RWPE2 (cell line): ENCODE measurements around the gene TMEM87B.

Source experiments
- ATAC-seq: fragments of 200-7000 bp; cut with Tn5 transposase; 3 replicates; pipeline ENCODE4 v1.9.1; 2021; ENCODE audit warnings: low read depth
- DNase-seq: peaks from one replicate; pipeline ENCODE4 v3.0.0-alpha.2; 2020; ENCODE audit warnings: low spot score
- H3K27ac ChIP-seq: fragments of 450-650 bp; 2 replicates; pipeline ENCODE4 v1.5.1; 2017; ENCODE audit warnings: mild to moderate bottlenecking; ENCODE audit not compliant: poor library complexity, severe bottlenecking
- H3K27me3 ChIP-seq: fragments of 250-450 bp; sonication (Bioruptor Pico); 2 replicates; pipeline ENCODE4 v1.5.1; 2021; ENCODE audit warnings: mild to moderate bottlenecking, moderate library complexity; ENCODE audit not compliant: insufficient read depth, poor library complexity, severe bottlenecking
- H3K36me3 ChIP-seq: fragments of 250-450 bp; sonication (Bioruptor Pico); 2 replicates; pipeline ENCODE4 v1.5.1; 2020; ENCODE audit warnings: low read depth, mild to moderate bottlenecking, moderate library complexity
- H3K4me1 ChIP-seq: fragments of 250-450 bp; sonication (Bioruptor Pico); 2 replicates; pipeline ENCODE4 v1.5.1; 2021; ENCODE audit warnings: mild to moderate bottlenecking, moderate library complexity; ENCODE audit not compliant: insufficient read depth, poor library complexity, severe bottlenecking
- H3K4me3 ChIP-seq: fragments of 250-450 bp; sonication (Bioruptor Pico); 2 replicates; pipeline ENCODE4 v1.5.1; 2021; ENCODE audit warnings: mild to moderate bottlenecking, moderate library complexity; ENCODE audit not compliant: severe bottlenecking
- H3K9me3 ChIP-seq: fragments of 250-450 bp; sonication (Bioruptor Pico); 2 replicates; pipeline ENCODE4 v1.5.1; 2021; ENCODE audit warnings: mild to moderate bottlenecking, moderate library complexity; ENCODE audit not compliant: severe bottlenecking
- TF ChIP-seq, protein P1 (sequence below): fragments of 450-650 bp; IDR thresholded peaks from one replicate; pipeline ENCODE4 v1.5.1; 2017; ENCODE audit warnings: mild to moderate bottlenecking, moderate library complexity; ENCODE audit not compliant: poor library complexity, severe bottlenecking

Gene TMEM87B

DNA sequence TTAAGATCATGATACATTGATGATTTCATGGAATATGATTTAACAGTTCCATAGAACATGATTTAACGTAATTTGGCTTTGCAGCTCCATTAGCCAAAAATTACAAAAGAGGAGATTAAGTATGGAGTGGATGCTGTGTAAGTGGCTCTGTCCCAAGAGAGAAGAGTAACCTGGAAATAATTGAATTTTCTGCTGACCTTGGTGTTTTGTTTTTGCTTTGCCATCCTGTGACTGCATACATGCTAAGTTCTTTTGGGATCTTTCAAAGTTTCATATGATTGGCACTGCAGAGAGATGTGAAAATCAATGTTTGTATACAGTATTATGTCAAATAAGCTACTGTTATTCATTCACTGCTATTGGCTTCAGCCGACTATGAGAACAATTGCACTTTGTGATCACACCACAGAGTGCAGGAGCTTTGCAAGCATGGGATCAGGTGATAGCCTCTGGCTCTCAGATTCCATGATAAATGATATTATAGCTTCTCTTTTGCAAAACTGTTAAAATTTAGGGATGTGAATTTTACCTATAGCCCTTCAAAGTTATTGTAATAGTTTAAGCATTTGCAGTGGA is 46.1 kb upstream of the TMEM87B start:
- H3K27me3 ChIP-seq = no peaks in the 10 kb centered on the region
- no peaks in the 10 kb centered on the region for H3K36me3 ChIP-seq
- DNase-seq (no peak), ATAC-seq (no peak)
- no peak overlapping the region for H3K27ac ChIP-seq
- TF ChIP-seq, protein P1, sequence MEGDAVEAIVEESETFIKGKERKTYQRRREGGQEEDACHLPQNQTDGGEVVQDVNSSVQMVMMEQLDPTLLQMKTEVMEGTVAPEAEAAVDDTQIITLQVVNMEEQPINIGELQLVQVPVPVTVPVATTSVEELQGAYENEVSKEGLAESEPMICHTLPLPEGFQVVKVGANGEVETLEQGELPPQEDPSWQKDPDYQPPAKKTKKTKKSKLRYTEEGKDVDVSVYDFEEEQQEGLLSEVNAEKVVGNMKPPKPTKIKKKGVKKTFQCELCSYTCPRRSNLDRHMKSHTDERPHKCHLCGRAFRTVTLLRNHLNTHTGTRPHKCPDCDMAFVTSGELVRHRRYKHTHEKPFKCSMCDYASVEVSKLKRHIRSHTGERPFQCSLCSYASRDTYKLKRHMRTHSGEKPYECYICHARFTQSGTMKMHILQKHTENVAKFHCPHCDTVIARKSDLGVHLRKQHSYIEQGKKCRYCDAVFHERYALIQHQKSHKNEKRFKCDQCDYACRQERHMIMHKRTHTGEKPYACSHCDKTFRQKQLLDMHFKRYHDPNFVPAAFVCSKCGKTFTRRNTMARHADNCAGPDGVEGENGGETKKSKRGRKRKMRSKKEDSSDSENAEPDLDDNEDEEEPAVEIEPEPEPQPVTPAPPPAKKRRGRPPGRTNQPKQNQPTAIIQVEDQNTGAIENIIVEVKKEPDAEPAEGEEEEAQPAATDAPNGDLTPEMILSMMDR = no peak
- H3K9me3 ChIP-seq = no peaks in the 10 kb centered on the region
- no peak overlapping the region for H3K4me3 ChIP-seq
- peaks cover 8% of the 10 kb centered on the region for H3K4me1 ChIP-seq

DNA sequence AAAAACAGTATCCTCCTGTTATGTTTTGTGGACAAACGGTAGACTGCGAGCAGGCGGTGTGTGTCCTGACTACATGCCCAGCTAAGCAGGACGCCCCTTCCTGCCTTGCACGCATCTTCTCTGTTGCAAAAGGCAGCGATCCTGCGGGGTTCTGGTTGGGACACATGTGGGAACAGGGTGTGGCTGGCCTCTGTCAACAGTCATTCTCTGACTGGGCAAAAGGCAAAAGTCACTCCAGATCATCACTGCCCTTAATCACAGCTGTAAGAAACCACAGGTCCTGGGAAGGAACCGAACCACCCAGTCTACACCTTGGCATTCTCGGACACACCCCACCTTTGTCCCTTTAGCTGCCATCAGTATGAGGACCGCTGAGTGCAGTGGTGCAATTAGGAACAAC is 44.3 kb upstream of the TMEM87B start:
- Histone ChIP-seq H3K27me3 (no peaks in the 10 kb centered on the region), H3K4me3 (no peak overlapping the region), H3K4me1 (peaks cover 14% of the 10 kb centered on the region), H3K36me3 (no peaks in the 10 kb centered on the region), H3K27ac (no peak overlapping the region), H3K9me3 (no peaks in the 10 kb centered on the region)
- ATAC-seq (no peak), DNase-seq (no peak)
- TF ChIP-seq, protein P1 = no peak

DNA sequence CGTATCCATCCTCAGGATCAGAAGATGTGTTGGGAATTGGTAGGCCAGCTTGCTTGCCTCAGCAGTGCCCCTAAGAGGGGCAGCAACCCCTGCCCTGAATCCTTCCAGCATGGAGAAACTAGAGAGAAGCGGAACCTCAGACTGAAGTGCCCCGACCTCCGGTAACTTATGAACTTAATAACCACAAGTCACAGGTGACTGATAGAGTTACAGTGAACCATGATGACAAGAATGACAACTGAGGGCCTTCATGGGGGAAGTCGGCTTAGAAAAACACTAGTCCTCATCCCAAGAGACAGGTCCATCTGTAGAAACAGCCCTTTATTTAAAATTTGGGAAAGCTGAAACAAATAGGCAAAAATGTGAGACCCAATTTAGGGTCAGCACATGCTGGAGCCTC is 42.5 kb upstream of the TMEM87B start:
- Histone ChIP-seq H3K9me3 (no peaks in the 10 kb centered on the region), H3K27me3 (no peaks in the 10 kb centered on the region), H3K4me3 (no peak overlapping the region), H3K36me3 (no peaks in the 10 kb centered on the region), H3K27ac (no peak overlapping the region), H3K4me1 (peaks cover 8% of the 10 kb centered on the region)
- ATAC-seq (no peak), DNase-seq (no peak)
- TF ChIP-seq, protein P1 = no peak

- TF ChIP-seq, protein P1 = no peak
- no peak for ATAC-seq
- Histone ChIP-seq H3K27me3 (no peaks in the 10 kb centered on the region), H3K36me3 (no peaks in the 10 kb centered on the region), H3K27ac (no peak overlapping the region), H3K4me1 (peaks cover 8% of the 10 kb centered on the region), H3K4me3 (no peak overlapping the region), H3K9me3 (no peaks in the 10 kb centered on the region)
- DNase-seq = no peak
Measured at GRCh38 chr2:112018846-112019245, 36.2 kb upstream of the TMEM87B start.

DNA sequence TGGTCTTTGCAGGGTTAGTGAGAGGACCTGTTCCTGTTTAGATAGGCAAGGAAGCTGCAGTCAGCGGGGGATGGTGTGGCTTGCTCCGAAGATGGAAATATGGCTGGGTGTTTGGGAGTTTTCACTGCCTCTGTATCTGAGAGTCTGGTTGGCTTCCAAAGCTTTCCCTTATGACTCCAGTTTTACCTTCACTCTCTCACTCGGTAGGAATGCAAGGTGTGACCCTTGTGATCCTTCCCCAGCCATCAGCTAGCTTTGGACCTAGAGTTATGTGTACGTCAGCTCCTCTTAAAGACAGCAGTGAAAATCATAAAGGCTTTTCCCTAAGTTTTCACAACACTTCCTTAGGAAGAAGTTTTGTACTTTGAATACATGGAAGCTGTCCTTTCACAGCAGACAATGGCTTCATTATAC is 35.5 kb upstream of the TMEM87B start:
- Histone ChIP-seq H3K36me3 (no peaks in the 10 kb centered on the region), H3K27ac (no peak overlapping the region), H3K4me1 (peaks cover 8% of the 10 kb centered on the region), H3K27me3 (no peaks in the 10 kb centered on the region), H3K4me3 (no peak overlapping the region), H3K9me3 (no peaks in the 10 kb centered on the region)
- TF ChIP-seq, protein P1 = no peak
- no peak for DNase-seq
- peak; percentile 46; the same call in 1 of the 3 replicates for ATAC-seq
